ENCODE measurements around the gene HFE.

DNA sequence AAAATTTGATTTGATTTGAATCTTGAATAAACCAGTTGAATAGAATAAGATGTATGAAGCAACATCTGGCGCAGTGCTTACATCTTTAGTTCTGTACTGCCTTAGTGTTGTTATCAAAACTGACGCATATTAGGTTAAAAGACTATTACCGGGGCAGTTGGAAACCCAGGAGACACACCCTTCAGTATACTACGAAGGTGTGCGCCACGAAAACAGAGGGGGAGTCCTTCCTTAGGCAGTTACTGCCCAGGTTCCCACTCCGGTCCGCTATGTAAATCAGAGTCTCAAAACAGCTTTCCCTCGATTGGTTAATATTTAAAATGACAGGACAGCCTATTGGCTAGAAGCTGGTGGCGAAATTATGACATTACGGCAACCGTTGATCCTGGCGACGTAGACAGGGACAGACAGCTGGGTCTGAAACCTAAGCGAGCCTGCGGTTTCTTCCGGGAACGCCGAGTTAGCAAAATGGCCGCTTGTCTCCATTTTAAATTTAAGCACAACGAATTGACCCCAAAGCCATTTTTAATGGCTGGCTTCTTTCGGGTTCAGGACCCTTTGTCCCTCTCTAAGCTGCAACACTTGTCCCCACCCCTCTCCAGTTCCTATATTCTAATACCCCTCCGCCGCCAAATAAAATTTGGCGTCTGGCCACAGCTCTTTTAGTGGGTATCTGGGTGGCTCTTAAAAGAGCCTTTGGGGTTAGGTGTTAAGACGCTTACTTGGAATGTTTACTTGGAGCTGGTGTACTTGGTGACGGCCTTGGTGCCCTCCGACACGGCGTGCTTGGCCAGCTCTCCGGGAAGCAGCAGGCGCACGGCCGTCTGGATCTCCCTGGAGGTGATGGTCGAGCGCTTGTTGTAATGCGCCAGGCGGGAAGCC, 35.8 kb downstream of the HFE start:
- TF ChIP-seq, protein P1, sequence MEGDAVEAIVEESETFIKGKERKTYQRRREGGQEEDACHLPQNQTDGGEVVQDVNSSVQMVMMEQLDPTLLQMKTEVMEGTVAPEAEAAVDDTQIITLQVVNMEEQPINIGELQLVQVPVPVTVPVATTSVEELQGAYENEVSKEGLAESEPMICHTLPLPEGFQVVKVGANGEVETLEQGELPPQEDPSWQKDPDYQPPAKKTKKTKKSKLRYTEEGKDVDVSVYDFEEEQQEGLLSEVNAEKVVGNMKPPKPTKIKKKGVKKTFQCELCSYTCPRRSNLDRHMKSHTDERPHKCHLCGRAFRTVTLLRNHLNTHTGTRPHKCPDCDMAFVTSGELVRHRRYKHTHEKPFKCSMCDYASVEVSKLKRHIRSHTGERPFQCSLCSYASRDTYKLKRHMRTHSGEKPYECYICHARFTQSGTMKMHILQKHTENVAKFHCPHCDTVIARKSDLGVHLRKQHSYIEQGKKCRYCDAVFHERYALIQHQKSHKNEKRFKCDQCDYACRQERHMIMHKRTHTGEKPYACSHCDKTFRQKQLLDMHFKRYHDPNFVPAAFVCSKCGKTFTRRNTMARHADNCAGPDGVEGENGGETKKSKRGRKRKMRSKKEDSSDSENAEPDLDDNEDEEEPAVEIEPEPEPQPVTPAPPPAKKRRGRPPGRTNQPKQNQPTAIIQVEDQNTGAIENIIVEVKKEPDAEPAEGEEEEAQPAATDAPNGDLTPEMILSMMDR (conservative IDR thresholded peaks at IDR 0.05; ENCODE audit: low read depth, low read length), result no peak
- TF ChIP-seq EZH2 (IDR thresholded peaks at IDR 0.05; ENCODE audit: low read length, unreplicated experiment), result no peak
- no peak for TF ChIP-seq EZH2phosphoT487 (IDR thresholded peaks at IDR 0.05; ENCODE audit: borderline replicate concordance, low read length)

Data from PC-3 (cell line).